OCI-LY3 (cell line): ENCODE data around the gene OPTC.

ENCODE experiments used
- H2AFZ ChIP-seq: fragments of 200-600, 300-600 bp; shearing (Covaris generic); 2 replicates; pipeline ENCODE4 v1.6.0; 2014; ENCODE audit warnings: antibody characterized with exemption, low read depth, low read length
- H3K27ac ChIP-seq: fragments of 200-600, 300-600 bp; sonication (generic); 2 replicates; pipeline ENCODE4 v1.5.1; 2014; ENCODE audit warnings: mild to moderate bottlenecking, low read length, moderate library complexity, mixed read lengths
- H3K27me3 ChIP-seq: fragments of 200-600, 300-600 bp; sonication (generic); 2 replicates; pipeline ENCODE4 v1.6.1; 2014; ENCODE audit warnings: low read depth, low read length, mixed read lengths
- H3K36me3 ChIP-seq: fragments of 200-600, 300-600 bp; sonication (generic); replicated peaks from 2 replicates; pipeline ENCODE3; 2014; ENCODE audit warnings: low read depth, low read length, mixed read lengths
- H3K4me1 ChIP-seq: fragments of 300-600, 200-600 bp; sonication (generic); 2 replicates; pipeline ENCODE4 v1.6.1; 2014; ENCODE audit warnings: low read length, mixed read lengths
- H3K4me2 ChIP-seq: fragments of 200-600, 300-600 bp; sonication (generic); 2 replicates; pipeline ENCODE4 v1.6.1; 2014; ENCODE audit warnings: low read length, mixed read lengths
- H3K4me3 ChIP-seq: fragments of 300-600, 200-600 bp; sonication (generic); 2 replicates; pipeline ENCODE4 v1.5.1; 2014; ENCODE audit warnings: antibody characterized with exemption, mild to moderate bottlenecking, low read length, moderate library complexity
- H3K79me2 ChIP-seq: fragments of 300-600, 200-600 bp; shearing (Covaris generic); 2 replicates; pipeline ENCODE4 v1.6.1; 2014; ENCODE audit warnings: mild to moderate bottlenecking, low read length, mixed read lengths
- H3K9ac ChIP-seq: fragments of 300-600, 200-600 bp; shearing (Covaris generic); 2 replicates; pipeline ENCODE4 v1.6.0; 2014; ENCODE audit warnings: mild to moderate bottlenecking, low read length, moderate library complexity
- H3K9me3 ChIP-seq: fragments of 200-600, 300-600 bp; shearing (Covaris generic); 2 replicates; pipeline ENCODE4 v1.6.1; 2014; ENCODE audit warnings: low read length, mixed read lengths; ENCODE audit not compliant: insufficient read depth
- H4K20me1 ChIP-seq: fragments of 200-600, 300-600 bp; sonication (generic); 2 replicates; pipeline ENCODE4 v1.6.1; 2016; ENCODE audit warnings: low read length, mixed read lengths; ENCODE audit not compliant: insufficient read depth
- EZH2phosphoT487 ChIP-seq: fragments of 200-600 bp; shearing (Covaris generic); IDR thresholded peaks from 2 replicates; pipeline ENCODE4 v1.6.1; 2018; ENCODE audit warnings: antibody characterized with exemption, mixed run types, low read depth
- TF ChIP-seq, protein P1 (sequence below): fragments of 200-600, 300-600 bp; sonication (generic); IDR thresholded peaks from 2 replicates; pipeline ENCODE4 v1.5.1; 2014; ENCODE audit warnings: antibody characterized with exemption, low read length, low read depth

Gene OPTC

DNA sequence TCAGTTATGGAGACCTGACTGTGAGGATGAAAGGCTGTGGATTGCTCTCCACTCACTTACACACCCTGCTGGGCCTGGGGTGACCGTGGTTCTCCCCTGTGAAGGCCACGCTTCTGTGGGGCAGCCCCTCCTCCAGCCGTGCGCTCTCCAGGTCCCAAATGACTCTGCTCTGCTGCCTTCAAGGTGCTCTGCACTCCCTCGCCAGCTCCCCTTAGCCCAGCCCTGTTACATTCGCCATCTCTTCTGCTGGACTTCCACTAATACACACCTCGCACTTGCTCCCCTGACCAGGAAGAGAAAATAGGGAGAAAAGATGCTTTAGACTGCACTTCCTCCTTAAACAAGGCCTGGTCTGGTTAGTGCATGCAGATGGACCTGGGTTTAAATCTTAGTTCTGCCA lies 24.6 kb downstream of the OPTC start:
- no peaks in the 10 kb centered on the region for H4K20me1 ChIP-seq
- no peaks in the 10 kb centered on the region for H3K9me3 ChIP-seq
- TF ChIP-seq, protein P1, sequence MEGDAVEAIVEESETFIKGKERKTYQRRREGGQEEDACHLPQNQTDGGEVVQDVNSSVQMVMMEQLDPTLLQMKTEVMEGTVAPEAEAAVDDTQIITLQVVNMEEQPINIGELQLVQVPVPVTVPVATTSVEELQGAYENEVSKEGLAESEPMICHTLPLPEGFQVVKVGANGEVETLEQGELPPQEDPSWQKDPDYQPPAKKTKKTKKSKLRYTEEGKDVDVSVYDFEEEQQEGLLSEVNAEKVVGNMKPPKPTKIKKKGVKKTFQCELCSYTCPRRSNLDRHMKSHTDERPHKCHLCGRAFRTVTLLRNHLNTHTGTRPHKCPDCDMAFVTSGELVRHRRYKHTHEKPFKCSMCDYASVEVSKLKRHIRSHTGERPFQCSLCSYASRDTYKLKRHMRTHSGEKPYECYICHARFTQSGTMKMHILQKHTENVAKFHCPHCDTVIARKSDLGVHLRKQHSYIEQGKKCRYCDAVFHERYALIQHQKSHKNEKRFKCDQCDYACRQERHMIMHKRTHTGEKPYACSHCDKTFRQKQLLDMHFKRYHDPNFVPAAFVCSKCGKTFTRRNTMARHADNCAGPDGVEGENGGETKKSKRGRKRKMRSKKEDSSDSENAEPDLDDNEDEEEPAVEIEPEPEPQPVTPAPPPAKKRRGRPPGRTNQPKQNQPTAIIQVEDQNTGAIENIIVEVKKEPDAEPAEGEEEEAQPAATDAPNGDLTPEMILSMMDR, result no peak
- no peak for TF ChIP-seq EZH2phosphoT487
- H3K27me3 ChIP-seq, result no peaks in the 10 kb centered on the region
- H3K27ac ChIP-seq, result no peak overlapping the region
- no peak overlapping the region for H3K4me3 ChIP-seq
- H3K4me1 ChIP-seq, result peaks cover 4% of the 10 kb centered on the region
- H3K36me3 ChIP-seq, result no peaks in the 10 kb centered on the region
- H3K4me2 ChIP-seq, result no peak overlapping the region
- no peak overlapping the region for H2AFZ ChIP-seq
- no peaks in the 10 kb centered on the region for H3K79me2 ChIP-seq
- no peak overlapping the region for H3K9ac ChIP-seq

DNA sequence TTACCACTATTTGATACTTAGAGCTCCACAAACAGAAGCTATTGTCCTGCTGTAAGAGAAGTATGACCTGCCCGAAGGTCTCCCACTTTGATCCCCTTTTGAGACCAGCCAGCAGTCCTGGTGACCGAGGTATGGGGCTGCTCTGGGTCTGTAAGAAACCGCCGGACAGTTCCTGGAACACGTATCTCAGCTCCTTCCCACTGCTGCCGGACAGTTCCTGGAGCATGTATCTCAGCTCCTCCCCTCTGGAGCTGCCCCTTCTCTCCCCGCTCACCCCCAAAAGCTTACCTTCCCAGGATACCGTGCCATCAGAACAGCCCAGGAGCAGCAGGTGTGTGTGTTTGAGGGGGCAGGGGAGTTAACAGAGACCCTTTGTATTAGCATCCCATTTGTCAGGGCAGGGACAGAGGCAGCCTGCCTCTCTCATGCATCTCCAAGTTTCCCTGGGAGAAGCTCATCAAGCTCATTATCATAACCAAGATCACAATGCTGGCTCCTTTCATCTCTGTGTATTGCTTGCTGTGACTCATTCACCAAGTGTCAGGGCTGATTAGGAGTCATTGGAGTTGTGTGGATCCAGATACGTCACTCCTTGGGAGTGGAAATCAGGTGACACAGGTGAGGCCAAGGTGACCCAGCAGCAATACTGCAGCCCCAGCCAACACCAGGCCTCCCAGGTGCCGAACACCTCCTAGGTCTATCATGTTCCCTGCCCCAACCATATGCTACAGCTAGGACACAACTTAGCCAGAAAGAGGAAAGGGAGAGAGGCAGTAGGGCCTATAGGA lies 25.3 kb downstream of the OPTC start:
- Histone ChIP-seq H3K36me3 (no peaks in the 10 kb centered on the region), H3K4me2 (no peak overlapping the region), H4K20me1 (no peaks in the 10 kb centered on the region), H3K9me3 (no peaks in the 10 kb centered on the region), H2AFZ (no peak overlapping the region), H3K4me1 (no peaks in the 10 kb centered on the region), H3K27ac (no peak overlapping the region), H3K9ac (no peak overlapping the region), H3K4me3 (no peak overlapping the region), H3K27me3 (no peaks in the 10 kb centered on the region), H3K79me2 (no peaks in the 10 kb centered on the region)
- TF ChIP-seq, protein P1, result no peak
- no peak for TF ChIP-seq EZH2phosphoT487

DNA sequence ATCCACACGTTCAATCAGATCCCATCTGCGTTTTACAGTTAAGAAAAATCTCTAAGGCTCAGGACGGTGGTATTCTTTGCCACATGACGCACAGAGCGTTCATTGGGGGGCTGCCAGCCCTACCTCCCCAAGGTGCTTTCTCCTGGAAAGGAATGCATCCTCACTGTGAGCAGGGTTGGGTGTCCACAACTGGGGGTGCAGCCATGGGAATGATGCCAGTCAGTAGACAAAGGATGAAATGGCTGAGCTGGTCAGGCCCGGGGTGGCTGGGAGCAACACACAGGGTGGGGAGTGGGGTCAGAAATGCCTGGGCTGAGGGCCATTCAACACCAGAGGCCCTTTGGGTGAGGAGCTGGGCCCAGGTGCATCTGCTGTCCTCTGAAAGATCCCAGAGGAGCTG lies 25.9 kb downstream of the OPTC start:
- Histone ChIP-seq H3K4me1 (no peaks in the 10 kb centered on the region), H3K4me2 (no peak overlapping the region), H3K9ac (no peak overlapping the region), H2AFZ (no peak overlapping the region), H3K27me3 (no peaks in the 10 kb centered on the region), H3K4me3 (no peak overlapping the region), H3K9me3 (no peaks in the 10 kb centered on the region), H3K36me3 (no peaks in the 10 kb centered on the region), H3K27ac (no peak overlapping the region), H3K79me2 (no peaks in the 10 kb centered on the region), H4K20me1 (no peaks in the 10 kb centered on the region)
- TF ChIP-seq, protein P1, result no peak
- no peak for TF ChIP-seq EZH2phosphoT487

DNA sequence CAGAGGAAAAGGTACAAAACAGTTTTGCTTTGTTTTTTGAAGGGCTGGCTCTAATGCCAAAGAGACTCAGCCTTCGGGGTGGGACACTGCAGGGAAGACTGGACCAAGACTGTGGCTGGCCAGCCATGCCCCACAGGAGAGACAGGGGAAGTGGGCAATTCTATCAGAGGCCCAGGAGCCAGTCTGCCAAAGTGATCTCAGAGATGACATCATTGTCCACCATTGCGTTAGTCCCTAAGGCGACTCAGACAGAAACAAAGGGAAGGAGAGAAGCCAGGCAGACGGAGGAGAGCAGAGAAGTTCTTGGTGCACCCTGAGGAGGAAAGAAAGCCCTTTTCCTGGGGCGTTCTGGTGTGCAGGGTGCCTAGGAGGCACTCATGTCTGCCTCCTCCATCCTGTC lies 26.4 kb downstream of the OPTC start:
- Histone ChIP-seq H3K79me2 (no peaks in the 10 kb centered on the region), H3K9me3 (no peaks in the 10 kb centered on the region), H3K4me3 (no peak overlapping the region), H3K27ac (no peak overlapping the region), H3K4me1 (no peaks in the 10 kb centered on the region), H2AFZ (no peak overlapping the region), H4K20me1 (no peaks in the 10 kb centered on the region), H3K4me2 (no peak overlapping the region), H3K36me3 (no peaks in the 10 kb centered on the region), H3K9ac (no peak overlapping the region), H3K27me3 (no peaks in the 10 kb centered on the region)
- TF ChIP-seq, protein P1, result no peak
- TF ChIP-seq EZH2phosphoT487, result no peak
